Adrenal gland (tissue), 19 donors: ENCODE measurements around the gene TMEM50A. TPM values are rescaled to one million over a fixed set of nuclear protein-coding genes. Genes with fewer than 3 reads are reported as not detected.
"Not testable (repeated sequence)": the region's sequence is repeated elsewhere in the genome, so short reads cannot be mapped to it uniquely, and the experiment has no call there.

ENCODE experiments used
- DNase-seq, 7 donors: peaks; one replicate each; pipeline ENCODE4 v3.0.0-alpha.2; 2019 to 2020
- H3K27ac ChIP-seq, 5 donors: fragments of 200-600 bp; sonication (generic) in 4 of 5; 1 replicate in 3 of 5; 2 replicates in 2 of 5; pipeline versions ENCODE4 v1.5.1 to v1.8.0; 2016 to 2020; ENCODE audit warnings: mild to moderate bottlenecking in 1 of 5
- H3K27me3 ChIP-seq: fragments of 200-600 bp; 2 replicates; pipeline ENCODE4 v1.8.0; 2021
- H3K36me3 ChIP-seq, 2 donors: fragments of 200-600 bp; replicated peaks in 1 of 2; 1 replicate in 1 of 2; 2 replicates in 1 of 2; pipeline versions ENCODE4 v1.5.1 to v1.8.0; 2018 to 2022
- H3K4me1 ChIP-seq, 2 donors: fragments of 200-600 bp; replicated peaks in 1 of 2; 1 replicate in 1 of 2; 2 replicates in 1 of 2; pipeline versions ENCODE4 v1.5.1 to v1.8.0; 2018 to 2021
- H3K4me3 ChIP-seq, 4 donors: fragments of 200-600 bp; sonication (generic) in 3 of 4; one replicate each; pipeline ENCODE4 v1.5.1; 2016 to 2018
- H3K9me3 ChIP-seq, 3 donors: fragments of 200-600 bp; sonication (generic) in 1 of 3; replicated peaks in 1 of 3; 1 replicate in 2 of 3; 2 replicates in 1 of 3; pipeline versions ENCODE4 v1.5.1 to v1.8.0; 2016 to 2021
- CTCF ChIP-seq, 6 experiments: fragments of 450-650 bp in 4 of 6; fragments of 200-600 bp in 2 of 6; sonication (generic) in 1 of 6; IDR thresholded peaks; 1 replicate in 5 of 6; 2 replicates in 1 of 6; pipeline versions ENCODE4 v1.5.1 to v1.8.0; 2016 to 2021; ENCODE audit warnings: antibody characterized with exemption in 6 of 6, mild to moderate bottlenecking in 2 of 6, moderate library complexity in 1 of 6
- POLR2A ChIP-seq, 2 donors: fragments of 450-650 bp; IDR thresholded peaks; one replicate each; pipeline ENCODE4 v1.6.1; 2017; ENCODE audit warnings: antibody characterized with exemption in 2 of 2, mild to moderate bottlenecking in 2 of 2, moderate library complexity in 1 of 2
- WGBS, 4 donors: extraction: QIAGEN DNeasy Blood & Tissue Kit in 2 of 4; methylation state at CpG; one replicate each; pipeline versions ENCODE4 v1.1.5 to v1.1.7; 2013 to 2017; 5-methylcytosine and 5-hydroxymethylcytosine counted together
- intact Hi-C, 2 donors: fragments of 100-400 bp; cut with DNase I; formaldehyde crosslinking; loops; one replicate each; pipeline versions ENCODE4 v1.14.1 to v1.15.0; 2022 to 2023
- long read RNA-seq, 10 donors: library from polyadenylated mRNA in 3 of 10; unstranded in 2 of 10; stranded (forward) in 1 of 10; transcript quantifications; one replicate each; pipeline ENCODE4 v2.0.0 and lab custom pipeline, GENCODE V29; 2021 to 2026
- polyA plus RNA-seq, 3 donors: library from polyadenylated mRNA; stranded (reverse); fragments of 200-250 nt in 2 of 3; fragments of 350-450 nt in 1 of 3; fragmentation: Illumina TruSeq in 1 of 3; extraction: RNeasy Lipid Tissue Mini Kit (QIAGEN cat#74804) in 1 of 3; gene quantifications; one replicate each; pipeline ENCODE4 v1.2.3, GENCODE V29; 2013 to 2014
- total RNA-seq, 9 donors: library from RNA; depleted of rRNA in 4 of 9; stranded (reverse); fragments of >200 nt in 4 of 9; fragments of 120-200 nt in 1 of 9; fragmentation: NEBNext Ultra II Directional in 1 of 9; extraction: Animal tissue kit (Norgen Biotek cat#: 25700) in 1 of 9; gene quantifications; one replicate each; pipeline versions ENCODE4 v1.1.0 to v1.2.4, GENCODE V29; 2013 to 2023
- donor health status: healthy with polysubstance abuse.
- donor health status: Bipolar disorder and iron deficiency.
- donor health status: DM: yes; HTN: yes; CAD: no.
- donor health status: DM: no; HTN: no; CAD: no.
- donor health status: DM: no; HTN: no; CAD: no.
- donor health status: DM: yes; HTN: yes; CAD: no.

Gene TMEM50A
- total RNA-seq (100 to 1,000 TPM in 8 of 9 donors, 10 to 100 TPM in 1; 85.2 to 230 (median 154) TPM), polyA plus RNA-seq (100 to 1,000 TPM in 2 of 3 donors, 10 to 100 TPM in 1; 77.5 to 177 (median 154) TPM)
- long read RNA-seq, donor 1, transcript TMEM50A-201 (7 exons, 2,683 nt) = major isoform, 44 of 61 reads
- long read RNA-seq, donor 1, partial matches to known transcripts = 16 of 61 reads
- long read RNA-seq, donor 1, other reads (novel, unspliced or antisense) = 0 of 61 reads
- long read RNA-seq, donor 2, transcript TMEM50A-201 (7 exons, 2,683 nt) = major isoform, 37 of 68 reads
- long read RNA-seq, donor 2, partial matches to known transcripts = 27 of 68 reads
- long read RNA-seq, donor 2, other reads (novel, unspliced or antisense) = 0 of 68 reads
- long read RNA-seq, donor 3, transcript TMEM50A-201 (7 exons, 2,683 nt) = major isoform, 51 of 54 reads
- long read RNA-seq, donor 3, partial matches to known transcripts = 0 of 54 reads
- long read RNA-seq, donor 3, other reads (novel, unspliced or antisense) = 0 of 54 reads
- long read RNA-seq, donor 4, transcript TMEM50A-201 (7 exons, 2,683 nt) = major isoform, 134 of 147 reads
- long read RNA-seq, donor 4, partial matches to known transcripts = 3 of 147 reads
- long read RNA-seq, donor 4, other reads (novel, unspliced or antisense) = 6 of 147 reads
- long read RNA-seq, donor 5, transcript TMEM50A-201 (7 exons, 2,683 nt) = major isoform, 263 of 290 reads
- long read RNA-seq, donor 5, transcript TMEM50A-203 (6 exons, 1,102 nt) = minor isoform, 8 of 290 reads
- long read RNA-seq, donor 5, partial matches to known transcripts = 11 of 290 reads
- long read RNA-seq, donor 5, other reads (novel, unspliced or antisense) = 6 of 290 reads
- long read RNA-seq, donor 6, transcript TMEM50A-201 (7 exons, 2,683 nt) = major isoform, 71 of 83 reads
- long read RNA-seq, donor 6, partial matches to known transcripts = 6 of 83 reads
- long read RNA-seq, donor 6, other reads (novel, unspliced or antisense) = 6 of 83 reads
- long read RNA-seq, donor 7, transcript TMEM50A-201 (7 exons, 2,683 nt) = major isoform, 23 of 30 reads
- long read RNA-seq, donor 7, partial matches to known transcripts = 7 of 30 reads
- long read RNA-seq, donor 7, other reads (novel, unspliced or antisense) = 0 of 30 reads
- long read RNA-seq, donor 8, transcript TMEM50A-201 (7 exons, 2,683 nt) = major isoform, 94 of 106 reads
- long read RNA-seq, donor 8, partial matches to known transcripts = 8 of 106 reads
- long read RNA-seq, donor 8, other reads (novel, unspliced or antisense) = 0 of 106 reads
- long read RNA-seq, donor 9, transcript TMEM50A-201 (7 exons, 2,683 nt) = major isoform, 48 of 82 reads
- long read RNA-seq, donor 9, partial matches to known transcripts = 33 of 82 reads
- long read RNA-seq, donor 9, other reads (novel, unspliced or antisense) = 0 of 82 reads
- long read RNA-seq, donor 10, transcript TMEM50A-201 (7 exons, 2,683 nt) = major isoform, 33 of 33 reads
- long read RNA-seq, donor 10, partial matches to known transcripts = 0 of 33 reads
- long read RNA-seq, donor 10, other reads (novel, unspliced or antisense) = 0 of 33 reads

DNA sequence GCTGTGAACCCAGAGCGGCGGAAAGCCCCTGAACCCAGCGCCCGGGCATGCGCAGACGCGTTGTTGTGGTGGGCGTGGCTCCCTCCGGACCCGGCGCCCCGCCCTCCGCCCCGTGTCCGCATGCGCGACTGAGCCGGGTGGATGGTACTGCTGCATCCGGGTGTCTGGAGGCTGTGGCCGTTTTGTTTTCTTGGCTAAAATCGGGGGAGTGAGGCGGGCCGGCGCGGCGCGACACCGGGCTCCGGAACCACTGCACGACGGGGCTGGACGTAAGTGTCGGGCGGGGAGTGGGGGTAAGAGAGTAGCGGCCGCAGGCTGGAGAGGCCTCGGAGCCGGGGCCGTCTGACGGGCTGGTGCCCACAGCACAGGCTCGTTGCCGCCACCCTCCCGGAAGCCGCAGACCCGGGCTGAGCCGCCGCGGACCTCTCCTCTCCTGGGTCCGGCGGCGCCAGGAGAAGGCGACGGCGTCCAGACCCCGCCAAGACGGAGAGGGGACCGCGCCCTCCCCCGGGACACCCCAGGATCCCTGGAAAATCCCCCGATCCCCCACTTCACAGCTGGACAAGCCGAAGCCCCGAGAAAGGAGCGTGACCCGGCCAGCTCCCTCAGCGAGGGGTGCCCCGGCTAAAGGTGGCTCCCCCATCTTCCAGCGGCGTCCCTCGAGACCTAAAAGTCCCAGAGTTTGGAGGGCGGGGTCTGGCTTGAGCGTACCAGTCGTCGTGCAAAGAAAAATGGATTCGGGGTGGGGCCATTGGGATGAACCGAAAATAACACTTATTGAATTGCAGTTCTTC lies at the start of gene TMEM50A:
TMEM50A (plus strand) TSS at position 147 of the 794 bp plus-strand sequence. CDS start 2,153 bp downstream, outside the sequence.
- peak within 1 kb of the TSS; percentile 90 to 99 (median 96) for H3K27ac ChIP-seq
- TF ChIP-seq POLR2A (IDR thresholded peaks at IDR 0.05) = peak; percentile 65 to 92
- TF ChIP-seq CTCF (IDR thresholded peaks at IDR 0.05) = no peak
- H3K9me3 ChIP-seq = no peaks in the 10 kb centered on the region
- DNase-seq = peak; percentile 90 to 96 (median 92)
- H3K4me3 ChIP-seq = peak within 1 kb of the TSS; percentile 29 to 90 (median 80)
- H3K27me3 ChIP-seq = no peaks in the 10 kb centered on the region
- H3K36me3 ChIP-seq = peaks cover 0 to 4% of the 10 kb centered on the region in 2 donors
- intact Hi-C loops = no loop called here
- peaks cover 16 to 40% of the 10 kb centered on the region in 2 donors for H3K4me1 ChIP-seq
- WGBS, 4 donors = 0 to 1% (median 1%) methylated on average over 15 to 71 of the region's 75 CpGs

- not testable (repeated sequence) for H3K27me3 ChIP-seq, H3K4me3 ChIP-seq, H3K9me3 ChIP-seq, H3K27ac ChIP-seq, H3K36me3 ChIP-seq, H3K4me1 ChIP-seq, DNase-seq
- intact Hi-C loops = loop anchor here in 1 of 2 donors (10.0 kb wide), 1 partner anchor 236 kb away; no protein-coding TSS in a partner anchor
- 58 to 75% (median 69%) methylated on average over 2 of the region's 8 CpGs for WGBS, 4 donors
Measured at GRCh38 chr1:25288573-25289101, 49.5 kb upstream of the TMEM50A start.

- intact Hi-C loops, H3K36me3 ChIP-seq, H3K27me3 ChIP-seq, H3K4me1 ChIP-seq, H3K27ac ChIP-seq, H3K4me3 ChIP-seq, H3K9me3 ChIP-seq: not testable (repeated sequence)
- WGBS, 4 donors = 8 to 19% (median 10%) methylated on average over 3 to 4 of the region's 6 CpGs; no CpG with 5 or more reads in 1 of the 4 donors
- DNase-seq = peak in 5 of 7 donors; percentile 15 to 64 (median 31)
Measured at GRCh38 chr1:25290043-25290442, 48.1 kb upstream of the TMEM50A start.

DNA sequence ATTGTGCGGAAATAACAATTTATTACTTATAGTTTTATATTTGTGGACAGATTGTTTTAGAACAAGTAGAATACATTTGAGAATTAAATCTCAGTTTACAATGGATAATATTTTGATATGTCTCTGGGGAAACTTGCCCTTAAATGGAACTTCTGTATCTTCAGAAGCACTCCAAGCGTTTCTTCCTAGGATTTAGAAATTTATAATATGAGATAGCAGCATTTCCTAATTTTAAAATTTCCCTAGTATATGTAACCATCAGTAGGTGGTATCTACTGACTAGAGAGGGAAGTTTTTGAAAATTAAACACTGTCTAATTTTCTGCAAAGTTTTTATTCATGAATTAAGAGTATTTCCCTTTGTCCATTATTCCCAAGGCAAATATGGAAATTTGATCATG lies 44.7 kb upstream of the TMEM50A start:
- 84 to 98% (median 92%) methylated on average over 2 of the region's 2 CpGs for WGBS, 4 donors
- H3K9me3 ChIP-seq, DNase-seq, H3K27ac ChIP-seq, H3K36me3 ChIP-seq, H3K27me3 ChIP-seq, intact Hi-C loops, H3K4me1 ChIP-seq, H3K4me3 ChIP-seq: not testable (repeated sequence)

GRCh38 chr1:25294889-25295826 lies 43.0 kb upstream of the TMEM50A start:
- H3K4me1 ChIP-seq, H3K9me3 ChIP-seq, DNase-seq, H3K27ac ChIP-seq, H3K27me3 ChIP-seq, H3K4me3 ChIP-seq, intact Hi-C loops, H3K36me3 ChIP-seq: not testable (repeated sequence)
- 82 to 90% (median 89%) methylated on average over 4 to 5 of the region's 14 CpGs for WGBS, 4 donors

DNA sequence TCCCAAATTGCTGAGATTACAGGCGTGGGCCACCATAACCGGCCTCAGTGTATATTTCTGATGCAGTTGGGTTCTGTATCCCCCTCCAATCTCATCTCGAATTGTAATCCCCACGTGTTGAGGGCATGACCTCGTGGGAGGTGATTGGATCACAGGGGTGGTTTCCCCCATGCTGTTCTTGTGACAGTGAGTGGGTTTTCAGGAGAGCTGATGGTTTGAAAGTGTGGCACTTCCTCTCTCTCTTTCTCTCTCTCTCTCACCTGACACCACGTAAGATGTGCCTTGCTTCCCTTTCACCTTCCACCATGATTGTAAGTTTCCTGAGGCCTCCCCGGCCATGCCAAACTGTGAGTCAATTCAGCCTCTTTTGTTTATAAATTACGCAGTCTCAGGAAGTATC lies 41.6 kb upstream of the TMEM50A start:
- 50 to 73% (median 63%) methylated on average over 1 to 6 of the region's 8 CpGs for WGBS, 4 donors
- H3K27me3 ChIP-seq, H3K4me3 ChIP-seq, H3K27ac ChIP-seq, DNase-seq, H3K4me1 ChIP-seq, H3K36me3 ChIP-seq, intact Hi-C loops, H3K9me3 ChIP-seq: not testable (repeated sequence)

DNA sequence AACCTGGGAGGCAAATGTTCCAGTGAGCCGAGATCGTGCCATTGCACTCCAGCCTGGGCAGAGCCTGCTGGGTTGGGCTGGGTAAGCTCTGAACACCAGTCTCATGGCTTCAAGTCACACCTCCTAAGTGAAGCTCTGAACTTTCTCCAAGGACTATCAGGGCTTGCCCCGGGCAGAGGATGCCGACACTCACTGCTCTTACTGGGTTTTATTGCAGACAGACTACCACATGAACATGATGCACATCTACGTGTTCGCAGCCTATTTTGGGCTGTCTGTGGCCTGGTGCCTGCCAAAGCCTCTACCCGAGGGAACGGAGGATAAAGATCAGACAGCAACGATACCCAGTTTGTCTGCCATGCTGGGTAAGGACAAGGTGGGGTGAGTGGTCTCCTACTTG lies 37.4 kb upstream of the TMEM50A start:
- intact Hi-C loops = not testable (repeated sequence)

More for the DNA sequence above, 37.4 kb upstream of the TMEM50A start:
- WGBS, 4 donors = 88 to 93% (median 91%) methylated on average over 3 to 8 of the region's 9 CpGs
- not testable (repeated sequence) for H3K4me3 ChIP-seq, H3K4me1 ChIP-seq, H3K9me3 ChIP-seq, H3K27ac ChIP-seq, H3K36me3 ChIP-seq, DNase-seq, H3K27me3 ChIP-seq
